Measurements from ENCODE around the gene FARP2. TPM values are rescaled to one million over a fixed set of nuclear protein-coding genes. Genes with fewer than 3 reads are reported as not detected.
"Not testable (repeated sequence)": the region's sequence is repeated elsewhere in the genome, so short reads cannot be mapped to it uniquely, and the experiment has no call there.

FARP2 gene
- total RNA-seq, 1 experiment from 2014 or later, result 35.6 TPM

GRCh38 chr2:241413929-241414580 is 58.0 kb downstream of the FARP2 start:
- Histone ChIP-seq H3K4me3 (no peak overlapping the region), H3K9me3 (no peaks in the 10 kb centered on the region), H3K27me3 (no peaks in the 10 kb centered on the region), H3K36me3 (peaks cover 55% of the 10 kb centered on the region)
- no peak for DNase-seq

- no peak for DNase-seq
- Histone ChIP-seq H3K27me3 (no peaks in the 10 kb centered on the region), H3K4me3 (no peak overlapping the region), H3K36me3 (peaks cover 65% of the 10 kb centered on the region), H3K9me3 (no peaks in the 10 kb centered on the region)
Observed at GRCh38 chr2:241415196-241415595, 59.1 kb downstream of the FARP2 start.

- Histone ChIP-seq H3K27me3 (no peaks in the 10 kb centered on the region), H3K36me3 (peaks cover 70% of the 10 kb centered on the region), H3K4me3 (no peak overlapping the region), H3K9me3 (peaks cover 3% of the 10 kb centered on the region)
- DNase-seq, result no peak
Observed at GRCh38 chr2:241417626-241418025, 61.5 kb downstream of the FARP2 start.

GRCh38 chr2:241421330-241421729 is 65.2 kb downstream of the FARP2 start:
- Histone ChIP-seq H3K9me3 (peaks cover 12% of the 10 kb centered on the region), H3K36me3 (peaks cover 64% of the 10 kb centered on the region), H3K4me3 (no peak overlapping the region), H3K27me3 (no peaks in the 10 kb centered on the region)
- no peak for DNase-seq

GRCh38 chr2:241421942-241422341 is 65.9 kb downstream of the FARP2 start:
- H3K4me3 ChIP-seq, DNase-seq, H3K27me3 ChIP-seq: not testable (repeated sequence)
- Histone ChIP-seq H3K36me3 (peaks cover 67% of the 10 kb centered on the region), H3K9me3 (peaks cover 12% of the 10 kb centered on the region)

- no peaks in the 10 kb centered on the region for H3K27me3 ChIP-seq
- no peak overlapping the region for H3K4me3 ChIP-seq
- peaks cover 69% of the 10 kb centered on the region for H3K36me3 ChIP-seq
Observed at GRCh38 chr2:241422350-241422749, 66.3 kb downstream of the FARP2 start.

GRCh38 chr2:241423489-241423888 is 67.4 kb downstream of the FARP2 start:
- DNase-seq, H3K4me3 ChIP-seq, H3K27me3 ChIP-seq: not testable (repeated sequence)
- Histone ChIP-seq H3K36me3 (peaks cover 63% of the 10 kb centered on the region), H3K9me3 (peaks cover 12% of the 10 kb centered on the region)

More at GRCh38 chr2:241422350-241422749, 66.3 kb downstream of the FARP2 start:
- no peak for DNase-seq
- peaks cover 12% of the 10 kb centered on the region for H3K9me3 ChIP-seq

- no peak for DNase-seq
- Histone ChIP-seq H3K36me3 (peaks cover 62% of the 10 kb centered on the region), H3K9me3 (peaks cover 15% of the 10 kb centered on the region), H3K27me3 (no peaks in the 10 kb centered on the region), H3K4me3 (no peak overlapping the region)
Observed at GRCh38 chr2:241425368-241425767, 69.3 kb downstream of the FARP2 start.

GRCh38 chr2:241430178-241430577 is 74.1 kb downstream of the FARP2 start:
- no peak for DNase-seq
- H3K9me3 ChIP-seq, result 0 out of 2 replicates have a peak, but pooled peaks cover 2% of the 10 kb centered on the region
- peaks cover 51% of the 10 kb centered on the region for H3K36me3 ChIP-seq

GRCh38 chr2:241432824-241433448 is 76.9 kb downstream of the FARP2 start:
- H3K36me3 ChIP-seq, result peaks cover 60% of the 10 kb centered on the region
- no peak overlapping the region for H3K4me3 ChIP-seq
- H3K9me3 ChIP-seq, result 0 out of 2 replicates have a peak, but pooled peaks cover 2% of the 10 kb centered on the region
- no peak for DNase-seq
- H3K27me3 ChIP-seq, result no peaks in the 10 kb centered on the region

More at GRCh38 chr2:241430178-241430577, 74.1 kb downstream of the FARP2 start:
- H3K4me3 ChIP-seq, result no peak overlapping the region
- H3K27me3 ChIP-seq, result no peaks in the 10 kb centered on the region

- no peak for DNase-seq
- peaks cover 40% of the 10 kb centered on the region for H3K36me3 ChIP-seq
- H3K9me3 ChIP-seq, result no peaks in the 10 kb centered on the region
- no peak overlapping the region for H3K4me3 ChIP-seq
- H3K27me3 ChIP-seq, result no peaks in the 10 kb centered on the region
Observed at GRCh38 chr2:241437179-241437578, 81.1 kb downstream of the FARP2 start.

- no peak for DNase-seq
- Histone ChIP-seq H3K9me3 (no peaks in the 10 kb centered on the region), H3K4me3 (no peak overlapping the region), H3K36me3 (peaks cover 30% of the 10 kb centered on the region), H3K27me3 (no peaks in the 10 kb centered on the region)
Observed at GRCh38 chr2:241441492-241441891, 85.4 kb downstream of the FARP2 start.

GRCh38 chr2:241443486-241444223 is 87.6 kb downstream of the FARP2 start:
- DNase-seq, result no peak
- no peak overlapping the region for H3K4me3 ChIP-seq
- H3K9me3 ChIP-seq, result no peaks in the 10 kb centered on the region
- H3K27me3 ChIP-seq, result no peaks in the 10 kb centered on the region
- peaks cover 17% of the 10 kb centered on the region for H3K36me3 ChIP-seq

GRCh38 chr2:241445426-241445825 is 89.3 kb downstream of the FARP2 start:
- Histone ChIP-seq H3K36me3 (peaks cover 12% of the 10 kb centered on the region), H3K27me3 (no peaks in the 10 kb centered on the region), H3K4me3 (no peak overlapping the region), H3K9me3 (no peaks in the 10 kb centered on the region)
- DNase-seq, result no peak

- H3K9me3 ChIP-seq, DNase-seq, H3K4me3 ChIP-seq, H3K36me3 ChIP-seq, H3K27me3 ChIP-seq: not testable (repeated sequence)
Observed at GRCh38 chr2:241450092-241450491, 94.0 kb downstream of the FARP2 start.

GRCh38 chr2:241451840-241452506 is 95.9 kb downstream of the FARP2 start:
- no peak overlapping the region for H3K4me3 ChIP-seq
- no peaks in the 10 kb centered on the region for H3K36me3 ChIP-seq
- no peak for DNase-seq
- H3K27me3 ChIP-seq, result no peaks in the 10 kb centered on the region
- no peaks in the 10 kb centered on the region for H3K9me3 ChIP-seq

GRCh38 chr2:241453919-241454318 is 97.8 kb downstream of the FARP2 start:
- not testable (repeated sequence) for H3K9me3 ChIP-seq

More at GRCh38 chr2:241453919-241454318, 97.8 kb downstream of the FARP2 start:
- not testable (repeated sequence) for DNase-seq, H3K36me3 ChIP-seq, H3K4me3 ChIP-seq, H3K27me3 ChIP-seq
